SIG-M5 treated with dmso at 0.1 percent for 504 hours (cell line): ENCODE results near the gene FAM199X.
"Not testable (repeated sequence)": the region's sequence is repeated elsewhere in the genome, so short reads cannot be mapped to it uniquely, and the experiment has no call there.

Experiments
- DNase-seq: peaks from one replicate; lab custom pipeline; 2025; ENCODE audit not compliant: unreplicated experiment; lab: John Stamatoyannopoulos, UW

The FAM199X gene

DNA sequence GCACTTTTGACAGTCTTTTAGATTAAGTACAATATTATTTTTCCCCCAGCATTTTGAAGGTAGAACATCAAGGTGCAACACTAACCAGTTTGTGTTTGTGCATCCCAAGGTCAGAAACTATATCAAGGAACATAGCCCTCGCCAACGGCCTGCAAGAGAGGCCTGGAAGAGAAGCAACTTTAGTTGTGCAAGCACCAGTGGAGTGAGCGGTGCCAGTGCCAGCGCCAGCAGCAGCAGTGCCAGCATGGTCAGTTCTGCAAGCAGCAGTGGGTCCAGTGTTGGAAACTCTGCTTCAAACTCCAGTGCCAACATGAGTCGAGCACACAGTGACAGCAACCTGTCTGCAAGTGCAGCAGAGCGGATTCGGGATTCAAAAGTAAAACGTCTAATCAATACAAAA is 21.7 kb downstream of the FAM199X start:
- no peak for DNase-seq

DNA sequence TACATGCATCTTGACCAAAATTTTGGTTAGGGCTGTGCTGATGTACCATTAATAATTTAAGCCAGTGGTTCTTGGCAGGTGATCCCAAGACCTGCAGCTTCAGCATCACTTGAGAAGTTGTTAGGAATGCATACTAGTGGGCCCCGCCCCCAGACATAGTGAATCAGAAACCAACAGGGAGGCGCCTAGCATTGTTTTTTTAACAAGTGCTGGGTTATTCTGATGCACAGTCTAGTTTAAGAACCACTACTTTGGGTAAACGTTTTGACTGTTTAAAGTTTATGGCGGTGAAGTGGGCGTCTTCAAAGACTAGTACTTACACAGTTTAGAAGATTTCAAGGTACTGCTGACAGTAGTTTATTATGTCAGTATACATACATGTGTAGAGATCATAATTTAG is 23.6 kb downstream of the FAM199X start:
- DNase-seq, result no peak

DNA sequence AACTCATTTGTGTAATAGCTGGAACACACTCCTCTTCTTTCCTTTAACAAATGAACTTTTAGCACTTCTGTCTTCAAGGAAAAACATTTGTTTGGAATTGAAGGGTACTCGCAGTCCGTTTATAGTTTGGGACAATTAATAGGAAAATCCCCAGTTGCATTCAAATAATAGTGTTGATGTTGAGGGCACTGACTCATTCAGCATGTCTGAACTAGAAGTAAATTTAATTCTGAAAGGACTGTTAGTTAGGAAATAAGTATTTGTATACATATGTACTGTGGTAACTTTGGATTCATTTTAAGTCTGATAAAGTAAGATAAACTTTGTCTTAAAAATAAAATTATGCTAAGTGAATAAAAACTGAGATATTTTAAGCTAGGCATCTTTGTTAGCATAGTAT is 27.2 kb downstream of the FAM199X start:
- DNase-seq, result no peak

DNA sequence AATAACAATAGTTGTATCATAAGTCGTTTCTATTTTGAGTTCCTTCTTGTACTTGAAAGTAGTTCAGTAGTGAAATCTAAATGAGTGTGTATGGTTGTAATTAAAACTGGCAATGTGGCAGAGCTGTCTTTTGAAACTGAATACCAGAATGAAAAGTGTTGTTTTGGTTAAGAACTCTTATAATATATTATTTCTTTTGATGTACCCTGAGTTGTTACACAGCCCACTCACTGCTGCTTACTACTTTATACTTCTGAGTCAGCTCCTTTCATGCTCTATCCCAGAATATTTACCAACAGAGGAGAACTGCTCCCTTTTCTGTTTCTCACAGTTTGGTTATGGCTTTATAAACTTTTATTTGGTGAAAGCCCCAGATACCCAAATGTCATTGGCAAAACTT is 28.8 kb downstream of the FAM199X start:
- no peak for DNase-seq

DNA sequence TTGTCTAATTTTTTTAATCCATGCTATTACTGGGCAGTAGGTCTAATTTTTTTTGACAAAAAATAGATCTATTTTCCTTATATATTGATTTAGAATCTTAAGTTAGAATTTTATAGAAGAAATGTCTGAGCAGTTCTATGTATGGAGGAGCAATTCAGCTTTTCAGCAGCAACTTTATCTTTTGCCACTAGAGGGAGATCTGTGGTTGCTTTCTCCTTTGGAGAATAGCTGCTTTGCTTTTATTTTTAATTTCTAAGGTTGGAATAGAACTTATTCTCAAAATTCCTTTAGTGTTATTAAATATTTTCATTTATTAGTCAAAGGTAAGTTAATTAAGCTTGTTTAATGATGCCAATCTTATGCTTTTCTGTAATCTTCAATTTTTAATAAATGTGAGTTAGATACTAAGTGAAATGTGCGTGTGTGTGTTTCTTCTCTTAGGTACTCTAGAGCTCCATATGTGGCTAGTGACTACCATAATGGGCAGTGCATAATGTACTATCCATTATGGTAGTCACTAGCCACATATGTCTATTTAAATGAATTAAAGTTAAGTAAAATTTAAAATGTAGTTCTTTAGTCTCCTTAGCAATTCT is 29.3 kb downstream of the FAM199X start:
- no peak for DNase-seq

DNA sequence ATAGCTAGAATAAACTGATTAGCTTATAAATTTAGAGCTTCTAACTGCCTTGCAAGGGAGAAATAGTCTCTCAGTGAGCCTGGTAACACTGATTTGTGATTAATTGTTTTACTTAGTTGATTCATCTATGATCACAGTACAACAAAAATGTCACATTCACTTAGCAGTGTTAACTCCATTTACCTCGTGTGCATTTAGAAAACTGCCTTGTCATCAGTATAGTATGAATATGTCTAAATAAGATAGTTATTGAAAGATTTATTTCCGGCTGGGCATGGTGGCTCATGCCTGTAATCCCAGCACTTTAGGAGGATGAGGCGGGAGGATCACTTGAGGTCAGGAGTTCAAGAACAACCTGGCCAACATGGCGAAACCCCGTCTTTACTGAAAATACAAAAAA is 39.3 kb downstream of the FAM199X start:
- no peak for DNase-seq

DNA sequence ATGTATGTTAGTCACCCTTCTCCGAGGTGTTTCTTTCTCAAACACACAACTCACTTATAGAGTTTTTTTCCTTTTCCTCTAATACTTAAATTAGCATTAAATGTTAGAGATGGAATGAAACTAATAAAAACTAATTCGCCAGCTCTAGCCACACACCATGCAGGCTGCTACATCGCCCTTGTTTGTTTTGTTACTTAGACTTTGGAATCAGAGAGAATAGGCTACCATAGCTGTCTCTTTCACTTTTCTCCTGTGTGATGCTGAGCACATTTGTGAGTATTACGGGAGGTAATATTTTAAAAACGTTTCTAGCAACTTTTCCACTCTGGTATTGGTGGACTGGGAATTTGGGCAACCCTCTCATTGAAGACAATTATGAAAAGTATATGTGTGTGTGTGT is 44.9 kb downstream of the FAM199X start:
- no peak for DNase-seq

DNA sequence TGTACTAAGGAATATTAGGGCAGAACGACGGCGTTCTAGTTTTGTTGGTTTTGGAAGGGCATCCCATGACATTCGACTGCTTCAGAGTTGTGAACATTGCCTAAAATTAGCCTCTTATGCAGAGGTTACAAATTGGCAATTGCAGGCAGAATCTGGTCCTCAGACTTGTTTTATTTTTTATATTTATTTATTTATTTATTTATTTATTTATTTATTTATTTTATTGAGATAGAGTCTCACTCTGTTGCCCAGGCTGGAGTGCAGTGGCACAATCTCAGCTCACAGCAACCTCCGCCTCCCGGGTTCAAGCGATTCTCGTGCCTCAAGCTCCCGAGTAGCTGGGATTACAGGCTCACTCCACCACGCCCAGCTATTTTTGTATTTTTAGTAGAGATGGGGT is 63.8 kb downstream of the FAM199X start:
- DNase-seq, result not testable (repeated sequence)
